Activated naive CD8-positive, alpha-beta T cell (primary cell): ENCODE data around the gene PTPRG.
"Not testable (repeated sequence)": the region's sequence is repeated elsewhere in the genome, so short reads cannot be mapped to it uniquely, and the experiment has no call there.

Experiments used
- H3K27ac Mint-ChIP-seq: one replicate; pipeline ENCODE4 v1.8.0; 2021; ENCODE audit warnings: mixed read lengths
- H3K27me3 Mint-ChIP-seq: one replicate; pipeline ENCODE4 v1.8.0; 2021; ENCODE audit warnings: mixed read lengths
- H3K36me3 Mint-ChIP-seq: one replicate; pipeline ENCODE4 v1.8.0; 2021; ENCODE audit warnings: mixed read lengths
- H3K4me1 Mint-ChIP-seq: one replicate; pipeline ENCODE4 v1.8.0; 2021; ENCODE audit warnings: low read depth, mixed read lengths
- H3K4me3 Mint-ChIP-seq: one replicate; pipeline ENCODE4 v1.8.0; 2021; ENCODE audit warnings: mild to moderate bottlenecking, mixed read lengths
- H3K9me3 Mint-ChIP-seq: one replicate; pipeline ENCODE4 v1.8.0; 2021; ENCODE audit warnings: low read depth, mixed read lengths

PTPRG gene

GRCh38 chr3:61545716-61546115 is 15.7 kb upstream of the PTPRG start:
- no peaks in the 10 kb centered on the region for H3K36me3 Mint-ChIP-seq
- no peak overlapping the region for H3K4me3 Mint-ChIP-seq
- H3K27me3 Mint-ChIP-seq, result no peaks in the 10 kb centered on the region
- H3K4me1 Mint-ChIP-seq, result no peaks in the 10 kb centered on the region
- H3K27ac Mint-ChIP-seq, result no peak overlapping the region
- H3K9me3 Mint-ChIP-seq, result no peaks in the 10 kb centered on the region

DNA sequence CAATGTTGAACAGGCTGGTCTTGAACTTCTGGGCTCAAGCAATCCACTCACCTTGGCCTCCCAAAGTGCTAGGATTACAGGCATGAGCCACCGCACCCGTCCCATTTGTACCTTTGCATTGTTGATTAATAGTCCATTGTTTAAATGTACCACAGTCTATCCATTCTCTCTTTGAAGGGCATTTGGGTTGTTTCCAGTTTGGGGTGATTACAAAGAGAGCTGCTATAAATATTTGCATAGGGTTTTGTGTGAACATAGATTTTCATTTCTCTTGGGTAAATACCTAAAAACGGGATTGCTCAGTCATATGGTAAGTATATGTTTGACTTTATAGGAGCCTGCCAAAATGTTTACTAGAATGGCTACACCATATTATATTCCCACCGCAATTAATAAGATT is 13.7 kb upstream of the PTPRG start:
- Mint-ChIP-seq H3K4me3 (no peak overlapping the region), H3K9me3 (no peaks in the 10 kb centered on the region), H3K36me3 (no peaks in the 10 kb centered on the region)

GRCh38 chr3:61552704-61553103 is 8.7 kb upstream of the PTPRG start:
- not testable (repeated sequence) for H3K36me3 Mint-ChIP-seq, H3K27ac Mint-ChIP-seq, H3K4me1 Mint-ChIP-seq, H3K4me3 Mint-ChIP-seq, H3K9me3 Mint-ChIP-seq, H3K27me3 Mint-ChIP-seq

More for the DNA sequence above, 13.7 kb upstream of the PTPRG start:
- no peaks in the 10 kb centered on the region for H3K27me3 Mint-ChIP-seq
- H3K27ac Mint-ChIP-seq, result no peak overlapping the region
- H3K4me1 Mint-ChIP-seq, result no peaks in the 10 kb centered on the region

GRCh38 chr3:61559136-61559731 is 2.1 kb upstream of the PTPRG start:
- H3K9me3 Mint-ChIP-seq, result no peaks in the 10 kb centered on the region
- peak overlapping the region; percentile 13 for H3K4me3 Mint-ChIP-seq
- peaks cover 24% of the 10 kb centered on the region for H3K27me3 Mint-ChIP-seq
- no peaks in the 10 kb centered on the region for H3K36me3 Mint-ChIP-seq
- peaks cover 16% of the 10 kb centered on the region for H3K4me1 Mint-ChIP-seq
- H3K27ac Mint-ChIP-seq, result no peak overlapping the region

- Mint-ChIP-seq H3K27ac (no peak overlapping the region), H3K4me3 (peak overlapping the region; percentile 70), H3K36me3 (no peaks in the 10 kb centered on the region), H3K4me1 (peaks cover 16% of the 10 kb centered on the region), H3K27me3 (peaks cover 28% of the 10 kb centered on the region), H3K9me3 (no peaks in the 10 kb centered on the region)
Measured at GRCh38 chr3:61560517-61561373, 626 bp upstream of the PTPRG start.

DNA sequence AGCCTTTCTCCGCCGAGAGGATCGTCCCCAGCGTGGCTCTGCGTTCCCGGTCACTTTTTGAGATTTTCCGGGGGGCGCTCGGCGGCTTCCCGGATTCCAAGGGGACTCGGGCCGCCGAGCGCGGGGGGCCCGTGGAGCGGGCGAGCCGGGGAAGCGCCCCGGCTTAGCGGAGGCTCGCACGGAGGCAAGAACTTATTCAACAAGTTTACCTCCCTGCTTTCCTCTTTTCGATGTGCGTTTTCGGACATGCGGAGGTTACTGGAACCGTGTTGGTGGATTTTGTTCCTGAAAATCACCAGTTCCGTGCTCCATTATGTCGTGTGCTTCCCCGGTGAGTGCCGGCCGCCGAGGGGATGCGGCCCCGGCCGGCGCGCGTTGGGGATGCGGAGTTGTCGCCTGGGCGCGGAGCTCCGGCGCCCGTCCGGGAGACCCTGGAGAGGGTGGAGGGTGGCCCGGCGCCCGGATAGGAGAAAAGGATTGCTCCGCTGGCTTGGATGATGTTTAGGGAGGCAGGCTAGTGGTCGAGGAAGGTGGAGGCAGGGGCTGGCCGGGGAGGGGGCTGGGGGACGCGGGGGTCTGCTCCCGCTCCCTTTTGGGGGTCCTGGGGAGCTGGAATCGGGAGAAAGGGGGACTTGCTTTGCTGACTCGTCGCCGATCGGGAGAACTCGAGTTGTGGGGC is 810 bp downstream of the PTPRG start:
- Mint-ChIP-seq H3K27ac (no peak overlapping the region), H3K9me3 (no peaks in the 10 kb centered on the region), H3K27me3 (peaks cover 32% of the 10 kb centered on the region), H3K4me1 (peaks cover 16% of the 10 kb centered on the region), H3K4me3 (peak overlapping the region; percentile 18), H3K36me3 (no peaks in the 10 kb centered on the region)

DNA sequence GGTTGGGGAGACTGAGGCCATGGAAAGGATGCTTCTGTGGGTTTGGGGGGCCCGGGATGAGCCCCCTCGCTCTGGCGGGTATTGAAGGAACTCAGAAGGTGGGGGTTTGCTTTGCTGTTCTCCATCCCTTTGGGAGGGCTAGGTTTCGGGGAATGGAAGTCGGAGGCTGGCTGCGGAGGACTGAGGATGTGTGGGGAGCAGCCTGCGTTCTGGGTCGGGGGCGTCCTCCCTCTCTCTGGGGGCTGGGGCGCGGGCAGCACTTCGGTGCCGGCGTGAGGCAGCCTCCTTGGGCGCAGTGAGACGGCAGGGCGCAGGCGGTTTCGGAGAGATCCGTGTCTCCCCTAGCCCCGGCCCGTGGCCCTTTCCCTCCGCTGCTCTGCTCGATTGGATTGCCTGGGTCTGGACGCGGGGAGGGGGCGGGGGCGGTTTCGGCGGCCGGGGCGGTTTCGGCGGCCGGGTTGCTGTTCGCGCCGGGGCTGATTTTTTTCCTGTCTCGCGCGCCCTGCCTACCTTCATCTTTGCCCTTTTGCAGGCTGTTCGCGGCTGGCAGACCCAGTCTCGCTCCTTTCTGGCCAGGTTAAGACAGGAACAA is 1.4 kb downstream of the PTPRG start:
- peak overlapping the region; percentile 35 for H3K4me3 Mint-ChIP-seq
- H3K9me3 Mint-ChIP-seq, result no peaks in the 10 kb centered on the region
- no peaks in the 10 kb centered on the region for H3K36me3 Mint-ChIP-seq
- H3K27me3 Mint-ChIP-seq, result peaks cover 29% of the 10 kb centered on the region
- no peak overlapping the region for H3K27ac Mint-ChIP-seq
- H3K4me1 Mint-ChIP-seq, result peaks cover 16% of the 10 kb centered on the region

DNA sequence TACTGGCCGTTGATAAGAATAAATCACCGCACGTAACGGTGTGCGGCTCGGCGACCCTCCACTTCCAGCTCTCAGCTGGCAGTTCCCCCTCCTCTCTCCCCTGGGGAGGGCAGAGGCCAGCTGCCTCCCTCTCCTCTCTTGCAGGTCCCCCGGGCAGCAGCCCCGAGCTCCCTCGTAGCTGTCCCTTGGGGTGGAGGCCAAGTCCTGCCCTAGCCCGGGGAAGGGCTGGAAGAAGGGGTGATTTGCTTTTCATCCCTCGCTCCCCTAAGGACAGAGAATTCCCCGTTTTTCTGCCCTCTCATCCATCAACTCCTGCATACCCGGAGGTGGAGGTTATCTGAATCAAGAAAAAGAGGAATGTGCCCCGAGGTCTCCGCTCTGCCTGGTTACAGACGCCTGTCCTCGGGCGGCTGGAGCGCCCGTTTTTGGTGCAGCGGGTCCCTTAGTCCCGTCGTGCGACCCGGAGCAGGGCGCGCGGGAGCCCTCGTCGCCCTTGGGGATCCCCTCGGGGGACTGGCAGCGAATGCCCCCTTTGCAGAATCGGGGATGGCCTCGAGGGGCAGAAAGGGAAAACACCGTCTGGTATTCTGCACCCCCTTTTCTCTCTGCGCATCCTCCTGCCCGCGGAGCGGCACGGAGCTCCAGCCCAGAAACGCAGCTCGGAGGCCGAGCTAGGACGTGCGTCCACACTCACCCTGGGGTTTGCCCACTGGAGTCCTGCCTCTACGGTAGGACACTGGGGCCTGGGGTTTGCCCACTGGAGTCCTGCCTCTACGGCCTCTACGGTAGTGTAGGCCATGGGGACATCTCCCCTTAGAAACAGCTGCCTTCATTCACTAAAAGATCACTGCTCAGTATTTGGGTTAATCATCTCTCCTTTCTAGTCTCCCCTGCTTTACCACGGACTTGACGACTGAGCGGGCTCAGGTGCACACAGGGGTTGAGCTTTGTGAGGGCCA is 2.2 kb downstream of the PTPRG start:
- Mint-ChIP-seq H3K9me3 (no peaks in the 10 kb centered on the region), H3K27ac (no peak overlapping the region), H3K4me1 (peaks cover 16% of the 10 kb centered on the region), H3K36me3 (no peaks in the 10 kb centered on the region), H3K4me3 (peak overlapping the region; percentile 35), H3K27me3 (peaks cover 26% of the 10 kb centered on the region)

GRCh38 chr3:61564395-61565059 is 3.2 kb downstream of the PTPRG start:
- Mint-ChIP-seq H3K27ac (no peak overlapping the region), H3K27me3 (peaks cover 18% of the 10 kb centered on the region), H3K4me1 (peaks cover 16% of the 10 kb centered on the region), H3K9me3 (no peaks in the 10 kb centered on the region), H3K36me3 (no peaks in the 10 kb centered on the region), H3K4me3 (no peak overlapping the region)

DNA sequence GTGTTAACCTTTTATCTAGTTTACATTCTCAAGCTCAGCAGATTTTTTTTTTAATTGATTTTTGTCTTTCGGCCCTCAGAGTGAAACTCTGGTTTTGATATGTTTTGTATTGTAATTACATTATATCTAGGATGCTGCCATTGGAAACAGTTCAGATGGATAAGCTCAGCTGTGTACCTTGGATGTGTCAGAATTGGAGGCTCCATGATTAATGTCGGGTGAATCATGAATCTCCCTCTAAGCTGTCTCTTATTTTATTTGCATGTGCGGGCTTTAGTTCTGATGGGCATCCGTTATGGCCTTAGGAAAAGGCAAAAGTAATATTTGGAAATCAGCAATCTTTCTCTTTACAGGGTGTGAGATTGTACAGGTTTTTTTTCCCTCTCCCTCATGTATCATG is 4.2 kb downstream of the PTPRG start:
- H3K4me3 Mint-ChIP-seq, result no peak overlapping the region
- H3K27ac Mint-ChIP-seq, result no peak overlapping the region
- no peaks in the 10 kb centered on the region for H3K9me3 Mint-ChIP-seq
- H3K36me3 Mint-ChIP-seq, result no peaks in the 10 kb centered on the region
- H3K4me1 Mint-ChIP-seq, result peaks cover 12% of the 10 kb centered on the region
- peaks cover 19% of the 10 kb centered on the region for H3K27me3 Mint-ChIP-seq

DNA sequence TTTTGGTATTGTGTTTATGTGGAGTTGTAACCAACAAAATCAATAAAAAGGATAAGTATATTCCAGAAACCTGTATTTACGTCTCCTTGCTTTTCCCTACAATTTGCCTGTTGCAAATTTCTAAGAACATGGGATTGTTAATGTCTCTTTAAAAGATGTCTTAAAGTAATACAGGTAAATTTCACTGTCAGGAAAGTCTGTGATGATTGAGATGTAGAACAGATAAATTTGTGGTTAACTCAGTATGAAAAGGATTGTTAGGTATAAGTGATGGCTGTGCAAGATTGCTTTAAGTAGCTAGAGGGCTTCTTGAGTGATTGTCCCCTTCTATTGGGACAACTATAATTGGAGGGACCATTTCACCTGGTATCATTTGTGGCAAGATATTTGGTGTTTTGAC is 6.8 kb downstream of the PTPRG start:
- H3K27ac Mint-ChIP-seq, result no peak overlapping the region
- no peaks in the 10 kb centered on the region for H3K9me3 Mint-ChIP-seq
- no peak overlapping the region for H3K4me3 Mint-ChIP-seq
- no peaks in the 10 kb centered on the region for H3K36me3 Mint-ChIP-seq
- H3K27me3 Mint-ChIP-seq, result peaks cover 16% of the 10 kb centered on the region
- H3K4me1 Mint-ChIP-seq, result peaks cover 6% of the 10 kb centered on the region

DNA sequence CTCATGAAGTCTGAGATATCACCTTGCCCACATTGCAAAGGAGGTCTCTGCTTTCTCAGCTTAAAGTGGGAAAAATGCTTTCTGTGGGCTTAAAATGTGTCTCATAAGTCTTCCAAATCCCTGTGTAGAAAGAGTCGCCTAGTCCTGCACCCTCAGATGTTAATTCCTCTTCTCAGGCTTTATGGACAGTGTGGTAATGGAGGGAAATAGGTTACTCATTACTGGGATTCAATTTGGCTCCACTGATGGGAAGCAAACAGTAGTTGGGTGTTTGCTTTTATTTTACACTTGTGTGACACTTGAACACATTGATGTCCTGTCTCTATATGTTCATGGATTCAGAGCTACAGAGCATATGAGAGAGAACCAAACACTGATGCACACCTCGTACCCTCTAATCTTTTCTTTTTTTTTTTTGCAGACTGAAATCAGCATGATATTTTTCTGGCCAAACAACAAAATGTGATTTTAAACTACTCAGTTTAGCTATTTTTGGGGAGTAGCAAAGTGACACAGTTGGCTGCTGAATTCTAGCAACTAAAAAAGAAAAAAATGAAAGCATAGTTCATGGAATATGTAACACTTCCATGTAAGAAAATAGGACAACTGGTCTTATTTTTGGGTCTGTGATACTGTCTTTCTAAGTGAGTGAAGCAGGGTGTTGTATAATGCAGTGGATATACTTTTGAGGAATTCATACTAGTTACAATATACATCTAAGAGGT is 8.6 kb downstream of the PTPRG start:
- H3K27me3 Mint-ChIP-seq, result peaks cover 18% of the 10 kb centered on the region
- H3K36me3 Mint-ChIP-seq, result no peaks in the 10 kb centered on the region
- no peaks in the 10 kb centered on the region for H3K4me1 Mint-ChIP-seq
- H3K4me3 Mint-ChIP-seq, result no peak overlapping the region
- no peaks in the 10 kb centered on the region for H3K9me3 Mint-ChIP-seq
- H3K27ac Mint-ChIP-seq, result no peak overlapping the region

DNA sequence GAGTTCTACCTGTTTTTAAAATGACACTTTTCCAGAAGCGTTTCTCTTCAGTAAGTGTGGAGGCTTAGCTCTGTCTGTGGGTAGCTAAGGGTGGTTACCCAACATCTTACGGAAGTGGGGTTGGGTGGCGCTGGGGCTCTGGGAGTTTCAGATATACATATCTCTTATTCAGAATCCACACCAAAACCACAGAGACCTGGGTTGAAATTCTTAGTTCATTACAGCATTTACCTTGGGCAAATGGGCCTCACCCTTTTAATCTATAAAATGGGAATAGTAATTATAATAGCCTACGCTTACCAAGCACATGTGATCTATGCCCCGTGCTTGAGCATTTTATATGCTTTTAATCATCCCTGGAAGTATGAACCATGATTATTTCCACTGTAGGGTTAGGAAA is 9.4 kb downstream of the PTPRG start:
- Mint-ChIP-seq H3K9me3 (no peaks in the 10 kb centered on the region), H3K36me3 (no peaks in the 10 kb centered on the region), H3K4me3 (no peak overlapping the region), H3K27ac (no peak overlapping the region), H3K4me1 (no peaks in the 10 kb centered on the region), H3K27me3 (peaks cover 14% of the 10 kb centered on the region)
